ENCODE results near the gene SIPA1L2.

GRCh38 chr1:232657426-232658005, 27.6 kb upstream of the SIPA1L2 start:
- TF ChIP-seq TARDBP (IDR thresholded peaks at IDR 0.05) (no peak), FOXK2 (IDR thresholded peaks at IDR 0.05) (no peak), ELF4 (IDR thresholded peaks at IDR 0.05) (no peak), NFRKB (IDR thresholded peaks at IDR 0.05) (no peak), HDGF (IDR thresholded peaks at IDR 0.05; ENCODE audit: borderline replicate concordance) (no peak), FOXM1 (IDR thresholded peaks at IDR 0.05; ENCODE audit: borderline replicate concordance) (no peak)

Data from HEK293T (cell line).